NCI-H1105 (cell line): Measurements from ENCODE around the gene CFAP210.

ENCODE experiments used
- DNase-seq: peaks from one replicate; lab custom pipeline; 2025; lab: John Stamatoyannopoulos, UW

CFAP210 gene

DNA sequence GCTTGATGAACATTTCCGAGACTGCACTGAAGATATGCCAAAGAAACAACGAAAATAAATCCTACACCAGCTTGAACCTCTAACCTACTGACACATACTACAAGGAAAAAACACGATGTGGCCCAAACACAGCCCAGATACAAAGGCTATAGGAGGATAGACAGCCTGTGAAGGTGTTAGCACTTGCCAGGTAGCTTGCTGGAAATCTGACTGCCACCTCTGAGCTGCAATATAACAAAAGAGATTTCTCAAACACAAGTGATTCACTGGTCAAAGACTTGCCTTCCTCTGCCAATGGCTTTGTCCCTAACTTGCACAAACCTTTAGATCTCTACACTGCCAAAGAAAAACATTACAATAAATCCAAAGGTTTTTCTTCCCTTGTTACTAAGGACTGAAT, 21.1 kb downstream of the CFAP210 start:
- DNase-seq = no peak

DNA sequence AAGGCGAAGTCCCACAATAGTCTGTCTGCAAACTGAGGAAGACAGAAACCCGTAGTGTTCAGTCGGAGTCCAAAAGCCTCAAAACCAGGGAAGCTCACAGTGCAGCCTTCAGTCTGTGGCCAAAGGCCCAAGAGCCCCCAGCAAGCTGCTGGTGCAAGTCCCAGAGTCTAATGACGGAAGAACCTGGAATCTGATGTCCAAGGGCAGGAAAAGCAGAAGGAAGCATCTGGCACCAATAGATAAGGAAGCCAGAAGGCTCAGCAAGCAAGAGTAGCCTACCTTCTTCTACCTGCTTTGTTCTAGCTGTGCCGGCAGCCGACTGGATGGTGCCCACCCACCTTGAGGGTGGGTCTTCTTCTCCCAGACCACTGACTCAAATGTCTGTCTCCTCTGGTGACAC, 21.8 kb downstream of the CFAP210 start:
- no peak for DNase-seq

DNA sequence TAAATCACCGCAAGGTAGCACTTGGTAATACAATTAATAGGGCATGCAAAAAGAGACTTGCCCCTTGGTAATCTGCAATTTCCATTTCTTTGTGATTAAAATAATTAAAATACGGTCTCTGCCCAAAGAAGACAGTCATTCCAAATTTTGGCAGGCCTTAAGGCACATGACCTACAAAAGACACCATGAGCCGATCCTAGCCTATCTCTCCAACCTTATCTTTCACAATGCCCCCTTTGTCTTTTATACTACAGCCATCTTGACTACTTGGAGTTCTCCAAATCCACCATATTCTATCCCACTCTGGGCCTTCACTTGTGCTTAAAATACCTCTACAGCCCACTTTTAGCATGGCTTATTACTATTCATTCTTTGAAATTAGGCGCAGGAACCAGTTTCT, 23.3 kb downstream of the CFAP210 start:
- DNase-seq = no peak

DNA sequence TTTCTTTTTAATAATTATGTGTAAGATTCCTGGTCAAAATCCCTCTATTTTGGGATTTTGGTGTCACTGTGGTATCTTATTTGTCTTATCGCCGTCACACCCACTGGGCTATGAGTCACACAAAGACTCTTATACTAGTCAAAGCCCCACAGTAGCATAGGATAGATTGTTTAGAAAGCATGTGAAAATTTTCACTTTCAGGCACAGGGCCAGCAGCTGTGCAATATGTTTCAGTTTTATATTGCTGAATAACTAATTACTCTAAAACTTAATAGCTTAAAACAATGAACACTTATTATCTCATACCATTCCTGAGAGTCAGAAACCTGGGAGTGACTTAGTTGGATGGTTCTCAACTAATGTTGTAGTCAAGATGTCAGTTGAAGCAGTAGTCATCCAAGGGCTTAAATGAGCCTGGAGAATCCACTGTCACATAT, 24.0 kb downstream of the CFAP210 start:
- no peak for DNase-seq

DNA sequence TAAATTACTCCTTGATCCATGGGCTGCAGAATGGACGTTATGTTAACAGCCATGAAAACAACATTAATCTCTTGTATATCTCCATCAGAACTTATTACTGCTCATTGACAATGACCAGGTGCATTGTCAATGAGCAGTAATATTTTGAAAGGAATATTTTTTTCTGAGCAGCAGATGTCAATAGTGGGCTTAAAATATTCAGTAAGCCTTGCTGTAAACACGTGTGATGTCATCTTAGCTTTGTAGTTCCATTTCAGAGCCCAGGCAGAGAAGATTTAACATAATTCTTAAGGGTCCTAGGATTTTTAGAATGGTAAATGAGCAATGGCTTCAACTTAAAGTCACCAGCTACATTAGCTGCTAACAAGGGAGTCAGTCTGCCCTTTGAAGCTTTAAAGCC, 26.6 kb downstream of the CFAP210 start:
- DNase-seq = no peak

DNA sequence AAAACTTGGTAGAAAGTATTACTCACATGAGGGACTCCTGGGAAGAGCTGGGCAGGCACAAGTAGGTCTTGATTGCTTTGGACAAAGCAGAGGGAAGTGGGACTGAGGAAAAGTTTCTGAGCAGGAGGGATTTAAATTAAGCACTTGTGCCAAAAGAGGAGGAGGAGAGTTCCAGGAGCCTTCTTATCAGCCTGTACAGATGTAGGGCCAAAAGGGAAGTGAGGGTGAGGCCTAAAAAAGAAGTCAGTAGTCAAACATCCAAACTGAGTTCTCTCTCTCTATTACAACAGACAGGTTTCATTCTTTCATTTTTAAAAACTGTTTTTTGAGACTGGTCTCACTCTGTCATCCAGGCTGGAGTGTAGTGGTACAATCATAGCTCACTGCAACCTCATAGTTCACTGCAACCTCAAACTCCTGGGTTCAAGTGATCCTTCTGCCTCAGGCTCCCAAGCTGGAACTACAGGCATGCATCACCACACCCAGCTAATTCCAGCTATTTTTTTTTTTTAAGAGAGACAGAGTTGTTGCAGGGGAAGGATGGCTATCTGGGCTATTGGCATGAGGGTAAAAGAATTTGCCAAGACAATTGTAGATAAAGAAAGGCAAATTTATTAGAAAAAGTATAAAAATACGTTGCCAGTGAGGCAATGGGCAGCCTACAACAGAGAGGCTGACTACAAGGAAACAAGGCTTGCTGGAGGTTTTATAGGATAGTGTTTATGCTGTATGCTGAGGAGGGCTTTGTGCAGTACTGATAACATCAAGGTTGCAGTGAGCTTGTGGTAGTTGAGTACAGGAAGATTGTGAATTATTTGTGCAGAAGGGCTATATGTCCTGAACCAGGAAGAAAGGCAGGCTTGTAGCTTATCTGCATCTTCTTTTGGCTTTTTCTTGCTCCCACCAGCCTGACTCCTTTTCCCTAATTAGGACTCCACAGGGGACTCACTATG, 29.0 kb downstream of the CFAP210 start:
- DNase-seq = no peak

DNA sequence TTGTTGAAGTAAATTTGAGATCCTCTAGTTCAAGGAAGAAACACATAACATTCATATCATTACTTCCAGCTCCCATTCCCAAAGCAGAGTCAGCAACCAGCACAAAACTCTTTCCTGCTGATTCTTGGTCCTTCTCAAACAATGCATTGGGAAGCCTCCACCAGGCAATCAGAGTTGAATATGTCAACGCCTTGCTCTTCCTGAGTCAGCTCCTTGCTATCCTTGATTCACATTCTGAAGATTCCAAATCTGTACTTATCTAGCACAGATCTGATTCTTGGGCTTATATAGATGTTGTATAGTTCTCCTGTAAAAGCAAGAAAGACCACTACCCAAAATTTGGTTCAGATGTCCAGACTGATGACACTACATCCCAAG, 29.6 kb downstream of the CFAP210 start:
- DNase-seq = no peak

DNA sequence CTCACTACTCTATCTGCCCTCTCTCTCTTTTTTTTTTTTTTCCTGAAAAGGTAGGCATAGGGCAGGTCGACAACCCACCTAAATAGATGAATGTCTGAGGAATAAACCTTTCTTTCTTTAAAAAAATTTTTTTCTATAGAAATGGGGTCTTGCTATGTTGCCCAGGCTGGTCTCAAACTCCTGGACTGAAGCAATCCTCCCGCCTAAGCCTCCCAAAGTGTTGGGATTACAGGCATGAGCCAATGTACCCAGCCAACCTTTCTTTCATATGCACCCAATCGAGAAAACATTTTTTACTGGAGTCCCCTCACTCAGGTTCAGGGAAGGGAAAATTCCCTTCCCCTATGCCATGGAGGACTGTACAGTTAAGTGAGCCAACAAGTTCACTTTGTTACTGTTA, 31.0 kb downstream of the CFAP210 start:
- DNase-seq = no peak

DNA sequence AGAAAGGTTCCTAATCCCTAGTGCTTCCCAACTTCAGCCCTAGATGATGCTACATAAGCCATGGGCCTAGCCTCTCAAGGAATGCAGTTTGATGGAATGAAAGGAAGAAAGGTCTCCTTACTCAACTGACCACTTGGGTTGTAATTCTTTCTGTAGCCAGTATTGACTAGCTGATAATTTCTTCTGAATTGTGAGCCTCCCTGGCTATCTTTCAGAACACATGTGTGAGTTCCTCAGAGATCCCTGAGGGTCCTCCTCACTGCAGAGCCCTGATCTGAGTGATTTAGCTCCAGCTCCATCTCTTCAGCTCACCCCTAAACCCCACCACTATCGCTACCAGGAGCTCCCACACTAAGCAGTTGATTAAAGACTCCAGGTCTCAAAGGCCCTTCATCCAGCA, 31.5 kb downstream of the CFAP210 start:
- DNase-seq = no peak

DNA sequence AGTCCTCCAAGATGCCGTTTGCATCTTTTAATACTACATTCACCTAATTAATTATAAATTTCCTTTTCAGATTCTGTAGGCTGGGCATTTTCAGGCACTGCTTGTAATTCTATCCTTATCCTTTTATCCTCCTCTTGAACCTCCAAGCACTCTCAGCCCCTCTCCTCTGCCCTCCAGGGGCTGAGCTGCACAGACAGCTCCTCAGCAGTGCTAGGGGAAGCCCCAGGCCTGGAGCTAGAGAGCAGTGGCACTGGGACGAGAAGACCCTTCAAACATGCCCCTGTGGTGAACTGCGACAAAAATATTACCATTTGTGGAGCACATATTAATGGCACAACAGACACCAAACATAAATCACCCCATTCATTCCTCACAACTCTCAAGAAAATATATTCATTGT, 32.9 kb downstream of the CFAP210 start:
- no peak for DNase-seq

DNA sequence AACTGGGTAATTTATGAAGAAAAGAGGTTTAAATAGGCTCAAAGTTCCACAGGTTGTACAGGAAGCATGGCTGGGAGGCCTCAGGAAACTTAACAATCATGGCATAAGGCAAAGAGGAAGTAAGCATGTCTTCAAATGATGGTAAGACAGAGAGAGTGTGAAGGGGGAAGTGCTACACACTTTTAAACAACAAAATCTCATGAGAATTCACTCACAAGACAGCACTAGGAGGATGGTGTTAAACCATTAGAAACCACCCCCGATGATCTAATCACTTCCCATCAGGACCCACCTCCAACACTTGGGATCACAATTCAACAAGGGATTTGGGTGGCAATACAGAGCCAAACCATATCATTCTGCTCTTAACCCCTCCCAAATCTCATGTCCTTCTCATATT, 34.9 kb downstream of the CFAP210 start:
- DNase-seq = no peak

DNA sequence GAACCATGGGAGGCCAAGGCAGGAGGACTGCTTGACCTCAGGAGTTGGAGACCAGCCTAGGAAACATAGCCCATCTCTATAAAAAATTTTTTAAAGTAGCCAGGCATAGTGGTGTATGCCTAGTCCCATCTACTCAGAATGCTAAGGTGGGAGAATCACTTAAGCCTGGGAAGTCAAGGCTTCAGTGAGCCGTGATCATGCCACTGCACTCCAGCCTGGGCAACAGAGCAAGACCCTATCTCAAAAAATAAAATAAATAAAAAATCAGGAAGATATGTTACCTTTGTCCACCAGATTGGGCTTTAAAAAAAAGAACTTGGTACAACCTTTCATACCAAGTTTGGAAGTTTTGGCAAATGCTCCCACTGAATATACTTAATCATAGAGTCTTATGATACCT, 35.3 kb downstream of the CFAP210 start:
- DNase-seq = no peak

DNA sequence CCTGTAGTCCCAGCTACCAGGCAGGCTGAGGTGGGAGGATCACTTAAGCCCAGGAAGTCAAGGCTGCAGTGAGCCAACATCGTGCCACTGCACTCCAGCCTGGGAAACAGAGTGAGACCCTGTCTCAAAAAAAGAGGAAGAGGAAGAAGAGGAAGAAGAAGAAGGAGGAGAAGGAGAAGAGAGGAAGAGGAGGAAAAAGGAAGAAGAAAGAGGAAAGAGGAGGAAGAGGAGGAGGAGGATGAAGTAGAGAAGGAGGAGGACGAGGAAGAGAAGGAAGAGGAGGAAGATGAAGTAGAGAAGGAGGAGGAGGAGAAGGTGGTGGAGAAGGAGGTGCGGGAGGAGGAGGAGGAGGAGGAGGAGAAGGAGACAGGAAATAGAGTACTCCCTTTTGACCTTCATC, 38.0 kb downstream of the CFAP210 start:
- DNase-seq = no peak

DNA sequence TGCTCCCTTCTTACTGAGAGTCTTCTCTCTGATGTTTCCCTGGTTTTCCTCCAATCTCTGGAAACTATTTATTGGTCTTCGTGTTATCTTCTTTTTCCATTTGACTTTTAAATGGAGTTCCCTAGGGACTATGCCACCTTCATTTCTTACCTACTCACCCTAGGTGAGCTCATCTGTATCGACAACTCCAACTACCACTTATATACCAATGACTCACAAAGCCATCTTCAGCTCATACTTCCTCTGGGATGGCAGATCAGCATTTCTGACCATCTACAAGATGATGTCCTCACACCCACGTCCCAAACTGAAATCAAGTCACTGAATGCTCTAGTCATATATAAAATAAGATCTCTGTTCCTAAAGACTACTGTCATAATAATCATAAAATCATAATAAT, 40.6 kb downstream of the CFAP210 start:
- no peak for DNase-seq

DNA sequence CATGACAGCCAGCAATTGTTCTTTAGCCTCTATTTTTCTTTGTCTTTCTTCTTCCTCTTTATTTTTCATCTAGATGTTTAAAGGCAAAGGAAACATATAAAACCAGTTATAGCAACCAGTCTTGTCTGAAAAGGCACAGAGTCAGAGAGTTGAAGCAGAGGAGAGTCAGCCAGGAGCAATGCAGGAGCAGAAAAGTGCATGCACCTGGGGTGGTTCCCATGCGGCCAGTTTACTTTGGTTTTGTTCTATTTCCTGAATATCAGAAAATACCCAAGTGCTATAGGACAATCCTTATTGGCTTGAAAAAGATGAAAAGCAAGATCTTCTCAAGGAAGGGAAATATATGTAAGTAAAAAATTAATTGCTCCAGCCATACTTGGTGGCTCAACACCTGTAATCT, 44.9 kb downstream of the CFAP210 start:
- no peak for DNase-seq

DNA sequence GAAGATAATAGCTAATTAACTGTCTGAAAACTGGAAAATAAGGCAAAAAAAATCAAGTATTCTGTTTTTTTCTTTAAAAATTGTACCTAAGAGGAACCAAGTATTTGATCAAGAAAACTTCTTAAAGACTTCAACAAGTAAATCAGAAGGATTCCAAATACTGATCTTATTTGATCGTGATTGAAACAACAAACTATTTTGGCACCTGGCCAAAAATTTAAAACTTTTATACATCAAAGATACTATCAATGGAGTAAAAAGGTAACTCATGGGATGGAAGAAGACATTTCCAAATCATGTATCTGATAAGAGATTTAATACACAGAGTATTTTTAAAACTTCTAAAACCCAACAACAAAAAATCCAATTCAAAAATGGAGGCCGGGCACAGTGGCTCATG, 46.7 kb downstream of the CFAP210 start:
- DNase-seq = no peak

DNA sequence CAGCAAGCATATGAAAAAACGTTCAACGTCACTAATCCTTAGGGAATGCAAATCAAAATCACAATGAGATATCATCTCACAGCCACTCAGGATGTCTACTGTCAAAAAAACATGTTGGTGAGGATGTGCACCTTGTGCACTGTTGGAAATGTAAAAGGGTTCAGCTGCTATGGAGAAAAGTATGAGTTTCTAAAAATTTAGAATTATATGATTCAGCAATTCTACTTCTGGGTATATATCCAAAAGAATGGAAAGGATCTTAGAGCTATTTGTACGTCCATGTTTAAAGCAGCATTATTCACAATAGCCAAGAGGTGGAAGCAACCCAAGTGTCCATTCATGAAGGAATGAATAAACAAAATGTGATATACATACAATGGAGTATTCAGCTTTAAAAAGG, 50.0 kb downstream of the CFAP210 start:
- no peak for DNase-seq

DNA sequence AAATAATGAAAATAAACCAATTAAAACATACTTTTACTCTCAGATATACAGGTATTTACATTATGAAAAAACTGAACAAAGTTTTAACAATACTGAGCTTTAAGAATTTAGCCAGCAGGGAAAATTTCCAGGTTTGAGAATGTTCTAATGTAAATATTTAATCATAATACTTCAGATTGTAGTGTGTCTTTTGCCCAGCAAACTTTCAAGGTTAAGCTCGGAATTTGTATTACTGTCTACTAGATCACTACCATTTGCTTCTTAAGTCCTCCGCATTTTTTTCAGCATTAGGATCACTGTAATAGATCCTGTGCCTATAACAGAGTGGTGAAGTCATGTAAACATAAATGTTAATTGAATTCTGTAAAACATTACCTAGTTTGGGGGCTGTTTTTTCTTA, 52.7 kb downstream of the CFAP210 start:
- no peak for DNase-seq

DNA sequence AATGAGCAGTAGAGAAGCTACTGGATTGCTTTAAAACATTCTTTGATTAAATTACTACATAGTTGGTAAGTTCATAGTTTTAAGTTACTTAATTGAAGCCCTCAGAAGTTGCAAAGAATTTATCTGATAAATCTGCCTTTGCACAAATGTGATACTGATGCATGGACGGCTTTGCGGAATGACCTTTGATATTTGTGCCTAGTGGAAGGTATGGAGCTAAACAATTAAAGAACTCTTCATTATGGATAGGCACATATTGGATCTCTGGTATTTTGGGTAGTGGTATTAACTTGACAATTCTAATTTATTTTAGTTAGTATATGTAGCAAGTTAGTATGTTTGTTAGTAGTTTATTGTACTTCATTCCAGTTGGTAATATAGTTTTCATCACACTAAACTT, 54.1 kb downstream of the CFAP210 start:
- DNase-seq = no peak

DNA sequence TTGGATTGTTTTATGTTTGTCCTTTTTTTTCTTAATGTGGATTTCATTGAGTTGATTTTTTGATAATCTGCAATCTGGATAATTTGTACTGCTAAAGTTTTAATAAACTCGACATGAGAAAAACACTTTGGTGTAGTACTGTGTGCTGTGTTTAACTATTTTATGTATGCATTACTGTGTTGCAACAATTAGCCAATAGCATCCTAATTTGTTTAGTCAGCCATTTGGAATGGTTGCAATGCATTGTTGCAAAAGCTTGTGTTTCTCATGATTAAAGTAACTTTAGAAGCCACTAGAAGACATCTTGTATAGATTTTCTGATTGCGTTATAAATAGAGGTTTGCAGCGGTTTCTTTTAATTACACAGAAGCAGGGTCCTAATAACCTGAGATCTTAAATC, 56.6 kb downstream of the CFAP210 start:
- no peak for DNase-seq

DNA sequence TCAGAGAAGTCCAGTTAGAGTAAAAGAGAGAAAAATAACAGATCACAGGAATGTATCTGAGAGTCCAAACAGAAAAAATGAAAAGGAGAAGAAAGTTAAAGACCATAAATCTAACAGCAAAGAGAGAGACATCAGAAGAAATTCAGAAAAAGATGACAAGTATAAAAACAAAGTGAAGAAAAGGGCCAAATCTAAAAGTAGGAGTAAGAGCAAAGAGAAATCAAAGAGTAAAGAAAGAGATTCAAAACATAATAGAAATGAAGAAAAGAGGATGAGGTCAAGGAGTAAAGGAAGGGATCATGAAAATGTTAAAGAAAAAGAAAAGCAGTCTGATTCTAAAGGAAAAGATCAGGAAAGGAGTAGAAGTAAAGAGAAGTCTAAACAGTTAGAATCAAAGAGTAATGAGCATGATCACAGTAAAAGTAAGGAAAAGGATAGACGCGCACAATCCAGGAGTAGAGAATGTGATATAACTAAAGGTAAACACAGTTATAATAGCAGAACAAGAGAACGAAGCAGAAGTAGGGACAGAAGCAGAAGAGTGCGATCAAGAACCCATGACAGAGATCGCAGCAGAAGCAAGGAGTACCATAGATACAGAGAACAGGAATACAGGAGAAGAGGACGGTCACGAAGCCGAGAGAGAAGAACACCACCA, 57.6 kb downstream of the CFAP210 start:
- DNase-seq = no peak

DNA sequence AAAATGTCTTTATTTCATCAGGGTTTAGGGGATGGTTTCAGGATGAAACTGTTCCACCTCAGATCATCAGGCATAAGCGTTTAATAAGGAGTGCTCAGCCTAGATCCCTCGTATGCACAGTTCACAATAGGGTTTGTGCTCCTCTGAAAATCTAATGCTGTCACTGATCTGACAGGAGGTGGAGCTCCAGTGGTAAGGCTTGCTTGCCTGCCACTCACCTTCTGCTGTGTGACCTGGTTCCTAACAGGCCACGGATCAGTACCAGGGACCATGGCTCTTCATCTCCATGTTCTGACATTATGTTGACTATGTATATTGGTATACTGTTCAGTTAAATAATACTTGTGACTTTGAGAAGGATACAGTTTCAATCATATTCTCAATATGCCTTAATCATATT, 68.4 kb downstream of the CFAP210 start:
- DNase-seq = no peak

DNA sequence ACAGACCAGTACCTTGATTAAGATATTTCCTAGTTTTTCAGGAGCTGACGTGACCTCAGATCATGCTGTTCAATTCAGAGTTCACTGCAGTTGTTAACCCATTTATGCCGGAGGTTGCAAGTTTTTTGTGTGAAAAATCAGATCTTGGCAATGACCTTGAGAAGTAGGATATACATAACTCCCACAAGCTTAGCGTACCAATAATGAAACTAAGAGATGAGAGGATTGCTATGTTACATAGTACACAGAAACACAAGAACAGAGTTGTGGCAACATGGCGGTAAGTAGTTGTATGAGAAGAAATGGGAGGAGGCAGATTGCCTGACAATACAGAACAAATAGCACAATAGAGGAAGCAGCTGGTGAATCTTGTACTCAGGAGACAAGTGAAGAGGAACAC, 71.0 kb downstream of the CFAP210 start:
- DNase-seq = no peak

DNA sequence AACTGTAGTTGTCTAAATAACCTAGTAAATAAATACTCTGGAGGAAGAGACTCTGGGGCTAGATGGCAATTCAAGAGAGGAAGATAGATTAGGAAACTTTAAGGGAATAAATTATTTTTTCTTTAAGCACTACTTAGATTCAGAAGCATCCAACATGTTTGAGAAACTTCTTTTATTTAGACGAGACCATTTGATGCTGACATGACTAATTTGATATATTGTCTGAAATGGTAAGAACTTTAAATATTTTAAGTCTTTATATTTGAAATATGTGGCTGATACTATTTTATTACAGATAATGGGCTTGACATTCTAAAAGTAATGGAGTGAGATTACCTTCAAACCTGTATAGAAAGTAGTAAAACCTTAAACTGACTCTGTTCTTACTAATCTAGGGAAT, 73.7 kb downstream of the CFAP210 start:
- no peak for DNase-seq
